Common myeloid progenitor, CD34-positive (primary cell): ENCODE measurements around the gene MYLK3.

Experiments used
- CTCF ChIA-PET: fragments of 350-600 bp; sonication (Branson Sonifier 250); formaldehyde crosslinking; loops from one replicate; lab custom pipeline; 2021; ENCODE audit warnings: antibody characterized with exemption; lab: Charles Lee
- POLR2A ChIA-PET: fragments of 350-600 bp; sonication (Branson Sonifier 250); formaldehyde crosslinking; loops from one replicate; lab custom pipeline; 2021; ENCODE audit warnings: antibody characterized with exemption; lab: Charles Lee
- DNase-seq, 3 donors: peaks; one replicate each; pipeline versions ENCODE4 v3.0.0 to v3.0.0-alpha.2; 2013
- H3K27ac ChIP-seq, 2 experiments: 1 replicate in 1 of 2; 2 replicates in 1 of 2; pipeline ENCODE4 v1.7.0; 2013; ENCODE audit warnings: inconsistent platforms in 2 of 2, low read length in 2 of 2, mild to moderate bottlenecking in 2 of 2, low read depth in 1 of 2, moderate library complexity in 1 of 2; ENCODE audit not compliant: severe bottlenecking in 2 of 2, insufficient read depth in 1 of 2, poor library complexity in 1 of 2
- H3K27me3 ChIP-seq, 5 experiments: replicated peaks in 2 of 5; 1 replicate in 3 of 5; 2 replicates in 2 of 5; pipeline versions ENCODE4 v1.6.1 to v1.7.0; 2013; ENCODE audit warnings: low read length in 4 of 5, mild to moderate bottlenecking in 2 of 5, moderate library complexity in 2 of 5, inconsistent platforms in 1 of 5; ENCODE audit not compliant: insufficient read depth in 5 of 5, control insufficient read depth in 4 of 5
- H3K36me3 ChIP-seq, 4 experiments: 1 replicate in 2 of 4; 2 replicates in 2 of 4; pipeline versions ENCODE4 v1.6.1 to v1.7.0; 2013; ENCODE audit warnings: low read length in 3 of 4, control low read depth in 1 of 4, mild to moderate bottlenecking in 1 of 4; ENCODE audit not compliant: control insufficient read depth in 4 of 4, insufficient read depth in 4 of 4
- H3K4me1 ChIP-seq, 4 experiments: 1 replicate in 3 of 4; 2 replicates in 1 of 4; pipeline versions ENCODE4 v1.6.1 to v1.7.1; 2013; ENCODE audit warnings: low read length in 3 of 4, mild to moderate bottlenecking in 3 of 4, control low read depth in 1 of 4, inconsistent platforms in 1 of 4, moderate library complexity in 1 of 4; ENCODE audit not compliant: control insufficient read depth in 4 of 4, insufficient read depth in 4 of 4; ENCODE audit errors: control extremely low read depth in 1 of 4
- H3K4me3 ChIP-seq, 7 experiments: 1 replicate in 4 of 7; 2 replicates in 3 of 7; pipeline versions ENCODE4 v1.5.1 to v1.7.0; 2013; ENCODE audit warnings: mild to moderate bottlenecking in 7 of 7, low read length in 6 of 7, moderate library complexity in 6 of 7, inconsistent platforms in 2 of 7, low read depth in 2 of 7, control low read depth in 1 of 7; ENCODE audit not compliant: insufficient read depth in 4 of 7, control insufficient read depth in 1 of 7; ENCODE audit errors: extremely low read depth in 1 of 7
- H3K9me3 ChIP-seq, 5 experiments: 1 replicate in 4 of 5; 2 replicates in 1 of 5; pipeline versions ENCODE4 v1.6.1 to v1.7.1; 2013; ENCODE audit warnings: low read length in 4 of 5, mild to moderate bottlenecking in 2 of 5, inconsistent platforms in 1 of 5, low read depth in 1 of 5, moderate library complexity in 1 of 5; ENCODE audit not compliant: control insufficient read depth in 4 of 5, insufficient read depth in 2 of 5; ENCODE audit errors: control extremely low read depth in 1 of 5
- WGBS: methylation state at CpG from one replicate; pipeline ENCODE4 v1.1.5; 2013; ENCODE audit not compliant: insufficient coverage; 5-methylcytosine and 5-hydroxymethylcytosine counted together

The MYLK3 gene

GRCh38 chr16:46736695-46737094, 11.4 kb downstream of the MYLK3 start:
- Histone ChIP-seq H3K4me3 (no peak overlapping the region), H3K9me3 (no peaks in the 10 kb centered on the region), H3K36me3 (no peaks in the 10 kb centered on the region), H3K4me1 (peaks cover 0 to 5% (median 0%) of the 10 kb centered on the region in 4 experiments), H3K27ac (no peak overlapping the region), H3K27me3 (no peaks in the 10 kb centered on the region)
- over 99% methylated on average over 12 of the region's 12 CpGs for WGBS
- DNase-seq: no peak
- ChIA-PET CTCF (interaction anchor here (1.6 kb wide), 1 partner anchor 11 kb away, joined by 4 read pairs; the partner anchor contains the start of gene MYLK3), POLR2A (no interaction called here)

GRCh38 chr16:46733319-46733830, 14.8 kb downstream of the MYLK3 start:
- POLR2A ChIA-PET: no interaction called here
- H3K27me3 ChIP-seq: no peaks in the 10 kb centered on the region
- H3K4me3 ChIP-seq: no peak overlapping the region
- DNase-seq: no peak
- no peaks in the 10 kb centered on the region for H3K4me1 ChIP-seq
- H3K9me3 ChIP-seq: no peaks in the 10 kb centered on the region
- no peak overlapping the region for H3K27ac ChIP-seq
- 98% methylated on average over 6 of the region's 9 CpGs for WGBS
- no peaks in the 10 kb centered on the region for H3K36me3 ChIP-seq
- CTCF ChIA-PET: no interaction called here

GRCh38 chr16:46732561-46732960, 15.6 kb downstream of the MYLK3 start:
- POLR2A ChIA-PET: no interaction called here
- Histone ChIP-seq H3K9me3 (no peaks in the 10 kb centered on the region), H3K27ac (no peak overlapping the region), H3K36me3 (no peaks in the 10 kb centered on the region), H3K4me3 (no peak overlapping the region), H3K27me3 (no peaks in the 10 kb centered on the region), H3K4me1 (no peaks in the 10 kb centered on the region)
- CTCF ChIA-PET: no interaction called here
- WGBS: 89% methylated on average over 3 of the region's 4 CpGs
- no peak for DNase-seq

GRCh38 chr16:46731691-46732555, 16.2 kb downstream of the MYLK3 start:
- H3K27ac ChIP-seq: no peak overlapping the region
- H3K27me3 ChIP-seq: no peaks in the 10 kb centered on the region
- CTCF ChIA-PET: no interaction called here
- no peaks in the 10 kb centered on the region for H3K36me3 ChIP-seq
- no peak overlapping the region for H3K4me3 ChIP-seq
- H3K4me1 ChIP-seq: no peaks in the 10 kb centered on the region
- DNase-seq: no peak
- H3K9me3 ChIP-seq: no peaks in the 10 kb centered on the region
- WGBS: over 99% methylated on average over 16 of the region's 23 CpGs
- POLR2A ChIA-PET: no interaction called here

GRCh38 chr16:46730801-46731690, 17.1 kb downstream of the MYLK3 start:
- H3K27ac ChIP-seq: no peak overlapping the region
- H3K27me3 ChIP-seq: no peaks in the 10 kb centered on the region
- no peaks in the 10 kb centered on the region for H3K36me3 ChIP-seq
- H3K9me3 ChIP-seq: no peaks in the 10 kb centered on the region
- POLR2A ChIA-PET: no interaction called here
- no peak overlapping the region for H3K4me3 ChIP-seq
- CTCF ChIA-PET: no interaction called here
- H3K4me1 ChIP-seq: no peaks in the 10 kb centered on the region
- WGBS: 95% methylated on average over 11 of the region's 17 CpGs
- DNase-seq: no peak

- CTCF ChIA-PET: no interaction called here
- H3K36me3 ChIP-seq: no peaks in the 10 kb centered on the region
Observed at GRCh38 chr16:46730126-46730525, 18.0 kb downstream of the MYLK3 start.

More at GRCh38 chr16:46730126-46730525, 18.0 kb downstream of the MYLK3 start:
- POLR2A ChIA-PET: no interaction called here
- Histone ChIP-seq H3K9me3 (peaks cover 0 to 3% (median 0%) of the 10 kb centered on the region in 5 experiments), H3K4me3 (no peak overlapping the region), H3K27me3 (no peaks in the 10 kb centered on the region), H3K4me1 (no peaks in the 10 kb centered on the region), H3K27ac (no peak overlapping the region)
- no peak for DNase-seq
- WGBS: 97% methylated on average over 8 of the region's 8 CpGs
